ENCODE measurements around the gene CALML4. TPM values are rescaled to one million over a fixed set of nuclear protein-coding genes. Genes with fewer than 3 reads are reported as not detected.

The CALML4 gene
- total RNA-seq, 1 experiment from 2014 or later, result 19.5 TPM

DNA sequence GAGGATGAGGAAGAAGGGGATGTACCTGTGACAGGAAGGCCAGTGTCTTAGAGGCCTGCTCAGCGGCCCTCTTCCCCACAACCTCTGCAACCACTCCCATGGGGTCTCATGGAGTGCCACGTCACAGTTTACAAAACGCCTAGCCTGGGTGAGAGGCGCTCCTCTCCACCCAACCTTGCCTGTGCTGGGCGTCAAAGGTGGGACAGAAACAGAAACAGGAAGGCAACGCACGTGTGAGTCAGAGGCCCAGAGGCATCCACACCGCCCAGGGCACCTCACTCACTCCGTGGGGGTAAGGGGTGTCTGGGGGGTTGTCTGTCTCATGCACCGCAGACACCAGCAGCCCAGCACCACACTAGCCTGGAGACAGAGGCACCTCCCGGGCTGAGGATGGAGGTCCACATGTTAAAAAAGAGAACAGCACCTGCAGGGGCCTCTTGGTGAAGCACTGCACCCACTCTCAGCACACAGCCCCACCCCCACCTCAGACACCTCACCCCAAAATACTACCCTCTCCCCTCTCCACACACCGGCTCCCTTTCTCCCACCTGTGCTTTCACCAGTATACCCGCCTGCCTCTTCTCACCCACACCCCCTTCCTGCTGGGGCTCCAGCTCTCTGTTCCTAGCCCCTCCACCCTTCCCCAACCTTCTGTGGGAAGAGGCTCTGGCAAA lies 4.7 kb upstream of the CALML4 start:
- BruUV-seq (replicated peaks), result no TSS peak
- DNase-seq, result no peak
- no peaks in the 10 kb centered on the region for H3K9me3 Mint-ChIP-seq (ENCODE audit: unreplicated experiment)
- no peaks in the 10 kb centered on the region for H3K9me3 ChIP-seq
- H3K4me3 ChIP-seq (ENCODE audit: low read depth, low read length), result no peak overlapping the region
- H3K4me1 ChIP-seq, result peaks cover 14% of the 10 kb centered on the region
- H3K4me1 Mint-ChIP-seq (ENCODE audit: low read depth, unreplicated experiment), result peaks cover under 1% of the 10 kb centered on the region
- no peaks in the 10 kb centered on the region for H3K36me3 ChIP-seq (ENCODE audit: control insufficient read depth, insufficient read depth, low read length)
- H3K27ac Mint-ChIP-seq (ENCODE audit: unreplicated experiment), result no peak overlapping the region
- no peaks in the 10 kb centered on the region for H3K27me3 Mint-ChIP-seq (ENCODE audit: insufficient read depth, unreplicated experiment)
- intact Hi-C loops (cut with micrococcal nuclease; ENCODE audit: unreplicated experiment), result loop anchor here (2.0 kb wide), 1 partner anchor 15 kb away; no protein-coding TSS in a partner anchor
- H3K27me3 ChIP-seq (replicated peaks; ENCODE audit: control insufficient read depth, insufficient read depth, low read length), result no peaks in the 10 kb centered on the region
- TF ChIP-seq, protein P1, sequence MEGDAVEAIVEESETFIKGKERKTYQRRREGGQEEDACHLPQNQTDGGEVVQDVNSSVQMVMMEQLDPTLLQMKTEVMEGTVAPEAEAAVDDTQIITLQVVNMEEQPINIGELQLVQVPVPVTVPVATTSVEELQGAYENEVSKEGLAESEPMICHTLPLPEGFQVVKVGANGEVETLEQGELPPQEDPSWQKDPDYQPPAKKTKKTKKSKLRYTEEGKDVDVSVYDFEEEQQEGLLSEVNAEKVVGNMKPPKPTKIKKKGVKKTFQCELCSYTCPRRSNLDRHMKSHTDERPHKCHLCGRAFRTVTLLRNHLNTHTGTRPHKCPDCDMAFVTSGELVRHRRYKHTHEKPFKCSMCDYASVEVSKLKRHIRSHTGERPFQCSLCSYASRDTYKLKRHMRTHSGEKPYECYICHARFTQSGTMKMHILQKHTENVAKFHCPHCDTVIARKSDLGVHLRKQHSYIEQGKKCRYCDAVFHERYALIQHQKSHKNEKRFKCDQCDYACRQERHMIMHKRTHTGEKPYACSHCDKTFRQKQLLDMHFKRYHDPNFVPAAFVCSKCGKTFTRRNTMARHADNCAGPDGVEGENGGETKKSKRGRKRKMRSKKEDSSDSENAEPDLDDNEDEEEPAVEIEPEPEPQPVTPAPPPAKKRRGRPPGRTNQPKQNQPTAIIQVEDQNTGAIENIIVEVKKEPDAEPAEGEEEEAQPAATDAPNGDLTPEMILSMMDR (IDR thresholded peaks at IDR 0.05; ENCODE audit: insufficient read depth in 1 of 2, low read depth in 1 of 2, low read length in 1 of 2, severe bottlenecking in 1 of 2, unreplicated experiment in 1 of 2), result no peak
- H3K4me3 Mint-ChIP-seq (ENCODE audit: unreplicated experiment), result no peak overlapping the region
- ChIA-PET POLR2A (no interaction called here), CTCF (no interaction called here)
- peaks cover 21% of the 10 kb centered on the region for H3K36me3 Mint-ChIP-seq (ENCODE audit: insufficient read depth, unreplicated experiment)

DNA sequence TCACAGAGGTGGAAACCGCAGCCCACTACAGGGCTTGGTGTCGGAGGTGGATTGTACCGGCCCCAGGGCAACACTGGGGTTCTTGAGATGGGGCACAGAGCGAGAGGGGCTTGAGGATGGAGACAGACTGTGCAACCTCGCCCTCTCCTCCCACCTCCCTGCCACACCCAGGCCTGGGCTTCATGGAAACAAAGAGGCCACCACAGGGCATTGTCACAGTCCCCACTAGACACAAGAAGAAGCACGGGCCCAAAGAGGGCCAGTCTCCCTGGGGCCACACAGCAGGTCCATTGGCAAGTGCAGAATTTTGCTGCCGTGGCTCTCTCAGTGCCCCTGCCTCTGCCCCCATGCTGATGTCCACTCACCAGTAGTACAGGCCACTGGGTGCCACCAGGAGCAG lies 4.1 kb upstream of the CALML4 start:
- H3K4me3 Mint-ChIP-seq (ENCODE audit: unreplicated experiment), result no peak overlapping the region
- TF ChIP-seq, protein P1 (IDR thresholded peaks at IDR 0.05; ENCODE audit: insufficient read depth in 1 of 2, low read depth in 1 of 2, low read length in 1 of 2, severe bottlenecking in 1 of 2, unreplicated experiment in 1 of 2), result no peak
- no peaks in the 10 kb centered on the region for H3K4me1 Mint-ChIP-seq (ENCODE audit: low read depth, unreplicated experiment)
- no peaks in the 10 kb centered on the region for H3K36me3 ChIP-seq (ENCODE audit: control insufficient read depth, insufficient read depth, low read length)
- no peaks in the 10 kb centered on the region for H3K27me3 ChIP-seq (replicated peaks; ENCODE audit: control insufficient read depth, insufficient read depth, low read length)
- CTCF ChIA-PET, result no interaction called here
- H3K27ac Mint-ChIP-seq (ENCODE audit: unreplicated experiment), result no peak overlapping the region
- H3K9me3 ChIP-seq, result no peaks in the 10 kb centered on the region
- BruUV-seq (replicated peaks), result no TSS peak
- H3K27me3 Mint-ChIP-seq (ENCODE audit: insufficient read depth, unreplicated experiment), result no peaks in the 10 kb centered on the region
- POLR2A ChIA-PET, result no interaction called here
- H3K4me1 ChIP-seq, result peaks cover 20% of the 10 kb centered on the region
- DNase-seq, result no peak
- intact Hi-C loops (cut with micrococcal nuclease; ENCODE audit: unreplicated experiment), result no loop called here
- H3K9me3 Mint-ChIP-seq (ENCODE audit: unreplicated experiment), result no peaks in the 10 kb centered on the region
- no peak overlapping the region for H3K4me3 ChIP-seq (ENCODE audit: low read depth, low read length)
- peaks cover 23% of the 10 kb centered on the region for H3K36me3 Mint-ChIP-seq (ENCODE audit: insufficient read depth, unreplicated experiment)

DNA sequence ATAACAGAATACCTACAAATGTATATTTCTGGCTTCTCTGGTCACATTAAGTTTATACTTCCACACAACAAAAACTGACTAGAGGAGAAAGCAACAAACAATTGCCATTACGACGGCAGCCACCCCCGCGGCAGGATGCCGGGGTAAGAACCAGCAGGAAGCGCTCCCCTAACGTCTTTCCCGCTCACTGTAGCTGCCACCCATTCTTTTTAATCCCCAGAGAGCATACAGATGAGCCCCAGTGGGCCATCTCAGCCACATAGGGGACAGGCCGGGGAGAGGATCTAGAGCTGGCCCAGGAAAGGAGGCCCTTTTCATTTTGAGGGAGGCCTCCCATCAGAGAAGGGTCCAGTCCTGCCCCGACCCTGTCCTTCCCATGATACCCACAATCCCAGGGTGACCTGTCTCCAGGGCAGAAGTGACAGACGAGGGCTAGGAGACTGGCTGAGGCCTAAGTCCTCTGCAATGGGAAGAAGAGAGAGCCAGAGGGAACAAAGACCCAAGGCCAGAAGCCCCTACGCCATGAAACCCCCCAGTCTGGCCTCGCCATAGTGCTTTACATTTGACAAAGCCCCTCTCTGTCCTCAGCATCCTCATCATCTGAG lies 3.6 kb upstream of the CALML4 start:
- Histone ChIP-seq H3K4me3 (ENCODE audit: low read depth, low read length) (no peak overlapping the region), H3K36me3 (ENCODE audit: control insufficient read depth, insufficient read depth, low read length) (no peaks in the 10 kb centered on the region), H3K9me3 (no peaks in the 10 kb centered on the region), H3K27me3 (replicated peaks; ENCODE audit: control insufficient read depth, insufficient read depth, low read length) (no peaks in the 10 kb centered on the region), H3K4me1 (peaks cover 21% of the 10 kb centered on the region)
- no peak overlapping the region for H3K4me3 Mint-ChIP-seq (ENCODE audit: unreplicated experiment)
- no peaks in the 10 kb centered on the region for H3K4me1 Mint-ChIP-seq (ENCODE audit: low read depth, unreplicated experiment)
- POLR2A ChIA-PET, result interaction anchor here (0.7 kb wide), 1 partner anchor 56 kb away, joined by 3 read pairs; no protein-coding TSS in a partner anchor
- TF ChIP-seq, protein P1 (IDR thresholded peaks at IDR 0.05; ENCODE audit: insufficient read depth in 1 of 2, low read depth in 1 of 2, low read length in 1 of 2, severe bottlenecking in 1 of 2, unreplicated experiment in 1 of 2), result no peak
- peaks cover 21% of the 10 kb centered on the region for H3K36me3 Mint-ChIP-seq (ENCODE audit: insufficient read depth, unreplicated experiment)
- H3K27me3 Mint-ChIP-seq (ENCODE audit: insufficient read depth, unreplicated experiment), result no peaks in the 10 kb centered on the region
- intact Hi-C loops (cut with micrococcal nuclease; ENCODE audit: unreplicated experiment), result no loop called here
- H3K27ac Mint-ChIP-seq (ENCODE audit: unreplicated experiment), result no peak overlapping the region
- DNase-seq, result no peak
- CTCF ChIA-PET, result no interaction called here
- no TSS peak for BruUV-seq (replicated peaks)
- no peaks in the 10 kb centered on the region for H3K9me3 Mint-ChIP-seq (ENCODE audit: unreplicated experiment)
